AG04450 (cell line): Measurements from ENCODE around the gene CHAC2. TPM values are rescaled to one million over a fixed set of nuclear protein-coding genes. Genes with fewer than 3 reads are reported as not detected.
A peak's percentile ranks its signal among the peaks of the same experiment; 100 is the strongest.
"Not testable (repeated sequence)": the region's sequence is repeated elsewhere in the genome, so short reads cannot be mapped to it uniquely, and the experiment has no call there.

Experiments used
- CTCF ChIA-PET: fragments of 300-600, 350-600 bp; formaldehyde crosslinking; extraction: SDS; loops from one replicate; lab custom pipeline; 2022; ENCODE audit warnings: antibody characterized with exemption, inconsistent platforms; lab: Charles Lee
- POLR2A ChIA-PET: fragments of 350-600 bp; formaldehyde crosslinking; extraction: SDS; loops from one replicate; lab custom pipeline; 2021; ENCODE audit warnings: antibody characterized with exemption, inconsistent platforms; lab: Yijun Ruan, JAX
- DNase-seq: peaks from one replicate; pipeline ENCODE4 v3.0.0-alpha.2; 2011; ENCODE audit warnings: low read depth, low spot score
- H3K27ac ChIP-seq: one replicate; pipeline ENCODE4 v1.5.1; 2012; ENCODE audit warnings: low read depth, low read length, control low read depth
- H3K27me3 ChIP-seq: one replicate; pipeline ENCODE4 v1.6.0; 2012; ENCODE audit warnings: low read length; ENCODE audit not compliant: control insufficient read depth, insufficient read depth
- H3K4me3 ChIP-seq: 2 replicates; pipeline ENCODE4 v1.5.1; 2011; ENCODE audit warnings: mild to moderate bottlenecking, low read depth, low read length, control low read depth
- H3K9me3 ChIP-seq: 2 replicates; pipeline ENCODE4 v1.5.1; 2012; ENCODE audit warnings: low read length; ENCODE audit not compliant: control insufficient read depth, insufficient read depth
- polyA minus RNA-seq: library from RNA; depleted of rRNA, polyadenylated mRNA; stranded (reverse); fragments of >200 nt; gene quantifications from 2 replicates; pipeline ENCODE4 v1.2.3, GENCODE V29; 2011; rRNA and poly(A)+ RNA removed
- polyA plus RNA-seq: library from polyadenylated mRNA; depleted of rRNA; stranded (reverse); fragments of >200 nt; gene quantifications from 2 replicates; pipeline ENCODE4 v1.2.3, GENCODE V29; 2011; rRNA removed
- TF ChIP-seq, protein P1 (sequence below): IDR thresholded peaks from 2 replicates; pipeline ENCODE4 v1.5.1; 2011; ENCODE audit warnings: low read depth, low read length, control low read depth, inconsistent platforms

CHAC2 gene
- 2.4 and 3.6 TPM in 2 replicates for polyA plus RNA-seq
- 0.61 and 1.4 TPM in 2 replicates for polyA minus RNA-seq

DNA sequence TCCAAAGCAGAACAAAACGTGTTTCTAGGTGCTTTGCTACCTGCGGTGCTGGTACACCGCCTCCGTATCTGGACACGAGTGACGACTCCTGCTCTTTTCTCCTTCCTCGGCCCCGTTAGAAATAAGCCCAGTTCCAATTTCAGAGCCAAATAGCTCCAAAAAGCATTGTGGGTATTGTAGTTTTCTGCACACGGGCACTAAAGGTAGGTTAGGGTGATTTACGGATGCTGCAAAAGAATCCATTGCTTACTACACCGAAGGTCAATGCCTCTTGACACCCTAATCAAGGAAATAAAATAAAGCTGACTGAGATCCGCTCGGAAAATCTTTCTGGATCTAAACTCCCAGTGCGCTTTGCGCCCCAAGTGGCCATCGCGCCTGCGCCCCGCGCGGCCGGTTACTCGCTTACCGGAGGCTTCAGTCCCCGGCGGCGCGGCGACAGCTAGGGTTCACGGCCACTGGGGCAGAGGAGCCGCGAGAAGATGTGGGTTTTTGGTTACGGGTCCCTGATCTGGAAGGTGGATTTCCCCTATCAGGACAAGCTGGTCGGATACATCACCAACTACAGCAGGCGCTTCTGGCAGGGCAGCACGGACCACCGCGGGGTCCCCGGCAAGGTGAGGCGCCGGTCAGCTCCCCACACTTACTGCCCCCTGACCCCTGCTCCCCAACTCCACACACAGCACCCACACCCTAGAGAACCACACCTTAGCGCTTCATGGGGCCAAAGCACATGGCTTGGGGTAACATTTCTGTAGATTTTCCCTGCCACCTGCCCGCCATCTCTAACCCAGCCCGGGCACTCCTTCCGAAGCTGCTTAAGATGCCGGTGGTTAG, at the start of gene CHAC2:
CHAC2 (plus strand) TSS at position 400 of the 837 bp plus-strand sequence; CDS start at position 483, 83 bp downstream.
- DNase-seq: peak; percentile 33
- TF ChIP-seq, protein P1, sequence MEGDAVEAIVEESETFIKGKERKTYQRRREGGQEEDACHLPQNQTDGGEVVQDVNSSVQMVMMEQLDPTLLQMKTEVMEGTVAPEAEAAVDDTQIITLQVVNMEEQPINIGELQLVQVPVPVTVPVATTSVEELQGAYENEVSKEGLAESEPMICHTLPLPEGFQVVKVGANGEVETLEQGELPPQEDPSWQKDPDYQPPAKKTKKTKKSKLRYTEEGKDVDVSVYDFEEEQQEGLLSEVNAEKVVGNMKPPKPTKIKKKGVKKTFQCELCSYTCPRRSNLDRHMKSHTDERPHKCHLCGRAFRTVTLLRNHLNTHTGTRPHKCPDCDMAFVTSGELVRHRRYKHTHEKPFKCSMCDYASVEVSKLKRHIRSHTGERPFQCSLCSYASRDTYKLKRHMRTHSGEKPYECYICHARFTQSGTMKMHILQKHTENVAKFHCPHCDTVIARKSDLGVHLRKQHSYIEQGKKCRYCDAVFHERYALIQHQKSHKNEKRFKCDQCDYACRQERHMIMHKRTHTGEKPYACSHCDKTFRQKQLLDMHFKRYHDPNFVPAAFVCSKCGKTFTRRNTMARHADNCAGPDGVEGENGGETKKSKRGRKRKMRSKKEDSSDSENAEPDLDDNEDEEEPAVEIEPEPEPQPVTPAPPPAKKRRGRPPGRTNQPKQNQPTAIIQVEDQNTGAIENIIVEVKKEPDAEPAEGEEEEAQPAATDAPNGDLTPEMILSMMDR: peak; percentile 54
- no peaks in the 10 kb centered on the region for H3K9me3 ChIP-seq
- H3K27me3 ChIP-seq: no peaks in the 10 kb centered on the region
- peak within 1 kb of the TSS; percentile 55 for H3K27ac ChIP-seq
- POLR2A ChIA-PET: interaction anchor here (0.8 to 1.2 kb wide), 2 partner anchors 9 to 19 kb away, joined by 3 to 4 read pairs; partner anchors contain the start of genes ASB3 and ERLEC1
- H3K4me3 ChIP-seq: peak within 1 kb of the TSS; percentile 87
- CTCF ChIA-PET: interaction anchor here (0.6 to 1.1 kb wide), 2 partner anchors 17 to 50 kb away, joined by 3 read pairs; no protein-coding TSS in a partner anchor

DNA sequence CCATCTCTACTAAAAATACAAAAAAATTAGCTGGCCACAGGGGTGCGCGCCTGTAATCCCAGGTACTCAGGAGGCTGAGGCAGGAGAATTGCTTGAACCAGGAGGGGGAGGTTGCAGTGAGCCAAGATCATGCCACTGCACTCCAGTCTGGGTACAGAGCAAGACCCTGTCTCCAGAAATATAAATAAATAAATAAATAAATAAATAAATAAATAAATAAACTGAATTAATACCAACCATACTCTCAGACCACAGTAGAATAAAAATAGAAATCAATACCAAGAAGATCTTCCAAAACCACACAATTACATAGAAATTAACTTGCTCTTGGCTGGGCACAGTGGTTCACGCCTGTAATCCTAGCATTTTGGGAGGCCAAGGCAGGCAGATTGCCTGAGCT, 46.7 kb upstream of the CHAC2 start:
- POLR2A ChIA-PET, H3K9me3 ChIP-seq, DNase-seq, H3K27ac ChIP-seq, H3K27me3 ChIP-seq, H3K4me3 ChIP-seq, CTCF ChIA-PET: not testable (repeated sequence)

DNA sequence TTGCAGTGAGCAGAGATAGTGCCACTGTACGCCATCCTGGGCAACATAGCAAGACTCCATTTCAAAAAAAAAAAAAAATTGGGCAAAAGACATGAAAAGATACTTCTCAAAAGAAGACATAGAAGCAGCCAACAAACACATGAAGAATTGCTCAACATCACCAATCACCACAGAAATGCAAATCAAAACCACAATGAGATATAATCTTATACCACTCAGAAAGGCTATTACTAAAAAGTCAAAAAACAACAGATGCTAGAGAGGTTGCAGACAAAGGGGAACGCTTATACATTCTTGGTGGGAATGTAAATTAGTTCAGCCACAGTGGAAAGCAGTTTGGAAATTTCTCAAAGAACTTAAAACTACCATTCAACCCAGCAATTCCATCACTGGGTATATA, 43.1 kb upstream of the CHAC2 start:
- Histone ChIP-seq H3K27ac (no peak overlapping the region), H3K9me3 (no peaks in the 10 kb centered on the region), H3K27me3 (no peaks in the 10 kb centered on the region), H3K4me3 (no peak overlapping the region)
- DNase-seq: peak; percentile 6
- CTCF ChIA-PET: no interaction called here
- TF ChIP-seq, protein P1: no peak
- POLR2A ChIA-PET: no interaction called here

DNA sequence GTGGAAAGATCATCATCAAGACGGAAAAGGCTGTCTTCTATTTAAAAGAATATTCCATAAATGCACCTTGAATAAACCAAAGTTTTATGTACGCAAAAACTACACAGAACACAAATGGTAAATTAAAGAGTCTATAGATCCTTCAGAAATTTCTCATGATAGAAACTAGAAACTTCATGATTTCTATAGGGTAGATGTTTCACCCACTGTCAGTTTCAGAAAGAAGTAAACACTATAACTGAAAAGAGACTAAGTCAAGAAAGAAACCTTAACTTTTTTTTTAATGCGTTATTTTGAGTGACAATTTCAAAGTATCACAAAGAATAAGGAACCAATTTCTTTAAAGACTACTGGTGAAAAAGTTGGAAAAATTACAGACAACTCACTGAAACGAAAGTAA, 41.9 kb upstream of the CHAC2 start:
- TF ChIP-seq, protein P1: no peak
- ChIA-PET POLR2A (no interaction called here), CTCF (no interaction called here)
- Histone ChIP-seq H3K27me3 (no peaks in the 10 kb centered on the region), H3K9me3 (no peaks in the 10 kb centered on the region), H3K27ac (no peak overlapping the region), H3K4me3 (no peak overlapping the region)
- no peak for DNase-seq

DNA sequence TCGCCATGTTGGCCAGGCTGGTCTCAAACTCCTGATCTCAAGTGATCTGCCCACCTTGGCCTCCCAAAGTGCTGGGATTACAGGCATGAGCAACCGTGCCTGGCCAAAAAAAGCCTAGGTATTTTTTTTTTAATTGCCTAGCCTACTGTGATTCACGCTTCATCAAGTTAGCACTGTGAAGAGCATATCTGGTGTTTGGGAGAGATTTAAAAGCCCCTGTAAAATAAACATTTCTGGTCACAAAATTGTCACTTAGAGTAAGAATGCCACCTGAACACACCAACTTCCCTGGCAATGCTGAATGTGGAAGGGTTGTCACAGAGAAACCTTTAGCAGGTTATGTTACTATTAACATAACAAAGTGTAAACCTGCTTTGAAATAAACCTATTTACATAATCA, 39.7 kb upstream of the CHAC2 start:
- Histone ChIP-seq H3K4me3 (no peak overlapping the region), H3K27me3 (no peaks in the 10 kb centered on the region), H3K9me3 (no peaks in the 10 kb centered on the region), H3K27ac (no peak overlapping the region)
- CTCF ChIA-PET: no interaction called here
- POLR2A ChIA-PET: no interaction called here
- DNase-seq: no peak
- TF ChIP-seq, protein P1: no peak
